ENCODE results near the gene CELF5. TPM values are rescaled to one million over a fixed set of nuclear protein-coding genes. Genes with fewer than 3 reads are reported as not detected.

The CELF5 gene
- total RNA-seq, 1 experiment from 2014 or later: 7.7 TPM

GRCh38 chr19:3268326-3268725 is 43.9 kb downstream of the CELF5 start (continued):
- TF ChIP-seq ZNF532 (CRISPR knock-in tag; IDR thresholded peaks at IDR 0.05; ENCODE audit: borderline replicate concordance) (no peak), CBFB (CRISPR knock-in tag; IDR thresholded peaks at IDR 0.05; ENCODE audit: low read depth) (no peak)

GRCh38 chr19:3268763-3269162 is 44.3 kb downstream of the CELF5 start:
- H3K27me3 Mint-ChIP-seq (ENCODE audit: low read depth): peaks cover 54% of the 10 kb centered on the region
- POLR2A ChIA-PET: no interaction called here
- H3K4me1 Mint-ChIP-seq: no peaks in the 10 kb centered on the region; the same call in 1 of the 2 replicates
- H3K27ac Mint-ChIP-seq: no peak overlapping the region
- no peaks in the 10 kb centered on the region for H3K36me3 Mint-ChIP-seq
- CTCF ChIA-PET: interaction anchor here (1.0 kb wide), 1 partner anchor 36 kb away, joined by 4 read pairs; no protein-coding TSS in a partner anchor
- no peak for DNase-seq (ENCODE audit: low spot score)
- no peak for ATAC-seq
- no peak overlapping the region for H3K4me3 Mint-ChIP-seq
- TF ChIP-seq MYBL2 (CRISPR knock-in tag; IDR thresholded peaks at IDR 0.05): no peak
- no peak for TF ChIP-seq ELF4 (CRISPR knock-in tag; IDR thresholded peaks at IDR 0.05; ENCODE audit: low read depth)
- no peak for TF ChIP-seq HMGA2 (CRISPR knock-in tag; IDR thresholded peaks at IDR 0.05)
- no peak for TF ChIP-seq AR (CRISPR knock-in tag; IDR thresholded peaks at IDR 0.05)
- TF ChIP-seq JUN (CRISPR knock-in tag; IDR thresholded peaks at IDR 0.05): no peak
- TF ChIP-seq MAX (CRISPR knock-in tag; IDR thresholded peaks at IDR 0.05): no peak
- no peak for TF ChIP-seq ATF6 (CRISPR knock-in tag; IDR thresholded peaks at IDR 0.05)
- TF ChIP-seq ZNF219 (CRISPR knock-in tag; IDR thresholded peaks at IDR 0.05; ENCODE audit: borderline replicate concordance): no peak
- no peak for TF ChIP-seq TCF7 (CRISPR knock-in tag; IDR thresholded peaks at IDR 0.05; ENCODE audit: low read depth)
- no peak for TF ChIP-seq CDX4 (CRISPR knock-in tag; IDR thresholded peaks at IDR 0.05; ENCODE audit: borderline replicate concordance)
- TF ChIP-seq ZBTB21 (CRISPR knock-in tag; IDR thresholded peaks at IDR 0.05; ENCODE audit: borderline replicate concordance): no peak
- H3K9me3 Mint-ChIP-seq: peaks cover 18% of the 10 kb centered on the region
